B cell (primary cell): ENCODE measurements around the gene CADM2. TPM values are rescaled to one million over a fixed set of nuclear protein-coding genes. Genes with fewer than 3 reads are reported as not detected.

Experiments
- ATAC-seq: fragments of 200-7000 bp; cut with Tn5 transposase; one replicate; pipeline ENCODE4 v1.10.0; 2021; ENCODE audit warnings: low read depth, mild to moderate bottlenecking, moderate number of reproducible peaks, moderate library complexity
- CTCF ChIA-PET: fragments of 350-600 bp; sonication (Branson Sonifier 250); formaldehyde crosslinking; loops from one replicate; lab custom pipeline; 2021; ENCODE audit warnings: antibody characterized with exemption, inconsistent platforms; lab: Charles Lee
- POLR2A ChIA-PET: fragments of 350-600 bp; sonication (Branson Sonifier 250); formaldehyde crosslinking; loops from one replicate; lab custom pipeline; 2021; ENCODE audit warnings: antibody characterized with exemption; lab: Charles Lee
- DNase-seq: peaks from one replicate; pipeline ENCODE4 v3.0.0; 2013
- H2AFZ ChIP-seq: 2 replicates; pipeline ENCODE4 v1.6.1; 2012; ENCODE audit warnings: mild to moderate bottlenecking, low read depth, low read length; ENCODE audit not compliant: insufficient read depth, poor library complexity, severe bottlenecking
- H3K27ac ChIP-seq, 2 donors: 1 replicate in 1 of 2; 2 replicates in 1 of 2; pipeline ENCODE4 v1.5.1; 2012 to 2013; ENCODE audit warnings: low read length in 2 of 2, mild to moderate bottlenecking in 2 of 2, moderate library complexity in 1 of 2
- H3K27me3 ChIP-seq, 4 experiments: fragments of 200-600 bp in 1 of 4; sonication (generic) in 1 of 4; replicated peaks in 1 of 4; 1 replicate in 2 of 4; 2 replicates in 2 of 4; pipeline versions ENCODE4 v1.6.1 to v1.7.0; 2013 to 2016; ENCODE audit warnings: low read length in 3 of 4, mild to moderate bottlenecking in 2 of 4, mixed read lengths in 1 of 4, moderate library complexity in 1 of 4; ENCODE audit not compliant: insufficient read depth in 4 of 4, control insufficient read depth in 3 of 4; ENCODE audit errors: control extremely low read depth in 1 of 4
- H3K36me3 ChIP-seq, 2 experiments: replicated peaks in 1 of 2; 1 replicate in 1 of 2; 2 replicates in 1 of 2; pipeline versions ENCODE4 v1.6.1 to v1.7.1; 2013; ENCODE audit warnings: low read length in 1 of 2; ENCODE audit not compliant: insufficient read depth in 2 of 2, control insufficient read depth in 1 of 2; ENCODE audit errors: control extremely low read depth in 1 of 2, extremely low read depth in 1 of 2
- H3K4me1 ChIP-seq, 2 donors: fragments of 200-600 bp in 1 of 2; sonication (generic) in 1 of 2; 1 replicate in 1 of 2; 2 replicates in 1 of 2; pipeline versions ENCODE4 v1.5.1 to v1.6.1; 2013 to 2017; ENCODE audit warnings: low read length in 2 of 2; ENCODE audit not compliant: control insufficient read depth in 2 of 2, insufficient read depth in 2 of 2
- H3K4me2 ChIP-seq: replicated peaks from 2 replicates; pipeline ENCODE3; 2012; ENCODE audit warnings: mild to moderate bottlenecking, low read depth, low read length; ENCODE audit not compliant: poor library complexity, severe bottlenecking
- H3K4me3 ChIP-seq, 5 experiments: fragments of 200-600 bp in 1 of 5; sonication (generic) in 1 of 5; 1 replicate in 3 of 5; 2 replicates in 2 of 5; pipeline versions ENCODE4 v1.5.1 to v1.7.0; 2011 to 2016; ENCODE audit warnings: low read length in 4 of 5, mild to moderate bottlenecking in 4 of 5, low read depth in 2 of 5, control low read depth in 1 of 5, moderate library complexity in 1 of 5; ENCODE audit not compliant: insufficient read depth in 1 of 5; ENCODE audit errors: control extremely low read depth in 1 of 5, extremely low read depth in 1 of 5
- H3K79me2 ChIP-seq: fragments of 200-600 bp; sonication (generic); one replicate; pipeline ENCODE4 v1.6.0; 2016; ENCODE audit warnings: low read length; ENCODE audit not compliant: control insufficient read depth, insufficient read depth
- H3K9ac ChIP-seq: fragments of 200-600 bp; sonication (generic); 2 replicates; pipeline ENCODE4 v1.6.1; 2017; ENCODE audit warnings: mild to moderate bottlenecking, low read length, moderate library complexity
- H3K9me3 ChIP-seq, 3 donors: one replicate each; pipeline versions ENCODE4 v1.6.1 to v1.7.1; 2013; ENCODE audit warnings: low read length in 2 of 3; ENCODE audit not compliant: control insufficient read depth in 2 of 3, insufficient read depth in 1 of 3; ENCODE audit errors: control extremely low read depth in 1 of 3
- H4K20me1 ChIP-seq: 2 replicates; pipeline ENCODE4 v1.6.0; 2012; ENCODE audit warnings: mild to moderate bottlenecking, low read length; ENCODE audit not compliant: insufficient read depth, control insufficient read depth, poor library complexity, severe bottlenecking
- H3K27ac Mint-ChIP-seq: one replicate; pipeline ENCODE4 v1.8.0; 2021; ENCODE audit warnings: mixed read lengths
- H3K27me3 Mint-ChIP-seq: one replicate; pipeline ENCODE4 v1.8.0; 2021; ENCODE audit warnings: mixed read lengths
- H3K4me1 Mint-ChIP-seq: one replicate; pipeline ENCODE4 v1.8.0; 2021; ENCODE audit warnings: mixed read lengths
- H3K4me3 Mint-ChIP-seq: one replicate; pipeline ENCODE4 v1.8.0; 2021; ENCODE audit warnings: mixed read lengths
- H3K9me3 Mint-ChIP-seq: one replicate; pipeline ENCODE4 v1.8.0; 2022; ENCODE audit warnings: mixed read lengths; ENCODE audit not compliant: insufficient read depth
- EZH2 ChIP-seq: IDR thresholded peaks from 2 replicates; pipeline ENCODE4 v1.6.1; 2012; ENCODE audit warnings: borderline replicate concordance, low read depth, mild to moderate bottlenecking, moderate library complexity, low read length; ENCODE audit not compliant: insufficient read depth, poor library complexity, severe bottlenecking
- WGBS: methylation state at CpG from one replicate; pipeline ENCODE4 v1.1.5; 2013; ENCODE audit warnings: missing lambda C conversion rate; ENCODE audit not compliant: insufficient coverage; 5-methylcytosine and 5-hydroxymethylcytosine counted together
- intact Hi-C: fragments of 100-400 bp; cut with micrococcal nuclease; formaldehyde crosslinking; loops from one replicate; pipeline ENCODE4 v1.10.0; 2022
- polyA plus RNA-seq: library from polyadenylated mRNA; depleted of rRNA; stranded (reverse); fragments of >200 nt; gene quantifications from 2 replicates; pipeline ENCODE4 v1.2.3, GENCODE V29; 2012
- total RNA-seq, 2 donors: library from RNA; stranded (reverse); fragments of 120-200 nt in 1 of 2; gene quantifications; 1 replicate in 1 of 2; 2 replicates in 1 of 2; pipeline versions ENCODE4 v1.2.3 to v1.2.4, GENCODE V29; 2013 to 2022
- TF ChIP-seq, protein P1 (sequence below): fragments of 200-600 bp; IDR thresholded peaks from one replicate; pipeline ENCODE4 v1.8.0; 2022; ENCODE audit warnings: antibody characterized with exemption, mild to moderate bottlenecking

Gene CADM2
- total and polyA plus RNA-seq, 2 donors (not counting 1 experiment from before 2014, with no cell fraction given), result 0.10 to 0.37 TPM

GRCh38 chr3:85781806-85782205 lies 823.0 kb downstream of the CADM2 start:
- H3K27me3 ChIP-seq, result no peaks in the 10 kb centered on the region
- H3K4me3 Mint-ChIP-seq, result no peak overlapping the region
- CTCF ChIA-PET, result no interaction called here
- H3K4me2 ChIP-seq, result no peak overlapping the region
- no peaks in the 10 kb centered on the region for H3K9me3 ChIP-seq
- H3K9ac ChIP-seq, result no peak overlapping the region
- H3K27me3 Mint-ChIP-seq, result no peaks in the 10 kb centered on the region
- no peak overlapping the region for H3K27ac Mint-ChIP-seq
- H3K36me3 ChIP-seq, result no peaks in the 10 kb centered on the region
- no peak overlapping the region for H2AFZ ChIP-seq
- intact Hi-C loops, result no loop called here
- WGBS, result no CpG with 5 or more reads among the region's 1 CpG
- H3K9me3 Mint-ChIP-seq, result peaks cover 2% of the 10 kb centered on the region
- POLR2A ChIA-PET, result no interaction called here
- no peaks in the 10 kb centered on the region for H4K20me1 ChIP-seq
- TF ChIP-seq, protein P1, sequence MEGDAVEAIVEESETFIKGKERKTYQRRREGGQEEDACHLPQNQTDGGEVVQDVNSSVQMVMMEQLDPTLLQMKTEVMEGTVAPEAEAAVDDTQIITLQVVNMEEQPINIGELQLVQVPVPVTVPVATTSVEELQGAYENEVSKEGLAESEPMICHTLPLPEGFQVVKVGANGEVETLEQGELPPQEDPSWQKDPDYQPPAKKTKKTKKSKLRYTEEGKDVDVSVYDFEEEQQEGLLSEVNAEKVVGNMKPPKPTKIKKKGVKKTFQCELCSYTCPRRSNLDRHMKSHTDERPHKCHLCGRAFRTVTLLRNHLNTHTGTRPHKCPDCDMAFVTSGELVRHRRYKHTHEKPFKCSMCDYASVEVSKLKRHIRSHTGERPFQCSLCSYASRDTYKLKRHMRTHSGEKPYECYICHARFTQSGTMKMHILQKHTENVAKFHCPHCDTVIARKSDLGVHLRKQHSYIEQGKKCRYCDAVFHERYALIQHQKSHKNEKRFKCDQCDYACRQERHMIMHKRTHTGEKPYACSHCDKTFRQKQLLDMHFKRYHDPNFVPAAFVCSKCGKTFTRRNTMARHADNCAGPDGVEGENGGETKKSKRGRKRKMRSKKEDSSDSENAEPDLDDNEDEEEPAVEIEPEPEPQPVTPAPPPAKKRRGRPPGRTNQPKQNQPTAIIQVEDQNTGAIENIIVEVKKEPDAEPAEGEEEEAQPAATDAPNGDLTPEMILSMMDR, result no peak
- no peak for TF ChIP-seq EZH2
- H3K27ac ChIP-seq, result no peak overlapping the region
- no peak overlapping the region for H3K4me3 ChIP-seq
- no peaks in the 10 kb centered on the region for H3K4me1 ChIP-seq
- no peaks in the 10 kb centered on the region for H3K79me2 ChIP-seq
- DNase-seq, result no peak
- no peaks in the 10 kb centered on the region for H3K4me1 Mint-ChIP-seq
- no peak for ATAC-seq

DNA sequence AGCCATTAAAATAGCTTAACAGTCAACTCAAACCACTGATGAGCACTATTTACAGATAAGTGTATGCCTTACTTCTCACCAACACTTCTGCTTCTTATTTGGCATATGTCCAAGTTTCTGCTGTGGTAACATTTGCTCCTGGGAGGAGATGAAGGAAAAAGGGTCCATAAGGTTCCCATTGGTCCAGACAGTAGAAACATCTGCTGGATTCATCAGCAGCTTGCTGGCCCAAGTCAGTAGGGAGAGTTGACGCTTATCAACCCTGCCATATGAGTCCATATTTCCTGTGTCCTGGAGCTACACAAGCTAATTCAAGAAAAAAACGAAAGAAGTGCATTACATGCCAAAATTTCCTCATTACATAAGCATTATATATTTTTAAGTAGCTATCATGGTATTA lies 824.5 kb downstream of the CADM2 start:
- no peak for ATAC-seq
- DNase-seq, result no peak
- no peak overlapping the region for H3K27ac Mint-ChIP-seq
- H3K4me1 Mint-ChIP-seq, result no peaks in the 10 kb centered on the region
- Histone ChIP-seq H3K9me3 (no peaks in the 10 kb centered on the region), H3K9ac (no peak overlapping the region), H2AFZ (no peak overlapping the region), H3K27me3 (no peaks in the 10 kb centered on the region), H3K4me3 (no peak overlapping the region), H3K79me2 (no peaks in the 10 kb centered on the region), H3K36me3 (no peaks in the 10 kb centered on the region), H3K4me1 (no peaks in the 10 kb centered on the region), H3K27ac (no peak overlapping the region), H4K20me1 (no peaks in the 10 kb centered on the region), H3K4me2 (no peak overlapping the region)
- intact Hi-C loops, result no loop called here
- WGBS, result no CpG with 5 or more reads among the region's 2 CpGs
- no peaks in the 10 kb centered on the region for H3K27me3 Mint-ChIP-seq
- no peak overlapping the region for H3K4me3 Mint-ChIP-seq
- POLR2A ChIA-PET, result no interaction called here
- H3K9me3 Mint-ChIP-seq, result peaks cover 4% of the 10 kb centered on the region
- CTCF ChIA-PET, result no interaction called here
- no peak for TF ChIP-seq EZH2
- TF ChIP-seq, protein P1, result no peak
